Neural progenitor cell (in vitro differentiated cells): ENCODE data around the gene SCN3A. TPM values are rescaled to one million over a fixed set of nuclear protein-coding genes. Genes with fewer than 3 reads are reported as not detected.

Experiments used
- DNase-seq: peaks from one replicate; pipeline ENCODE4 v3.0.0-alpha.2; 2016; ENCODE audit warnings: low spot score
- H2AFZ ChIP-seq: fragments of 200-600 bp; sonication (generic); replicated peaks from 2 replicates; pipeline ENCODE4 v1.6.1; 2016; ENCODE audit warnings: antibody characterized with exemption
- H3F3A ChIP-seq: fragments of 200-600 bp; sonication (generic); 2 replicates; pipeline ENCODE4 v1.6.1; 2016; ENCODE audit warnings: antibody characterized with exemption, low read depth
- H3K27ac ChIP-seq: fragments of 200-600 bp; sonication (generic); 2 replicates; pipeline ENCODE4 v1.5.1; 2016; ENCODE audit warnings: mild to moderate bottlenecking
- H3K27me3 ChIP-seq: fragments of 200-600 bp; sonication (generic); 2 replicates; pipeline ENCODE4 v1.6.1; 2016; ENCODE audit warnings: mild to moderate bottlenecking, moderate library complexity
- H3K36me3 ChIP-seq: fragments of 200-600 bp; sonication (generic); 2 replicates; pipeline ENCODE4 v1.5.1; 2016
- H3K4me1 ChIP-seq: fragments of 200-600 bp; sonication (generic); 2 replicates; pipeline ENCODE4 v1.6.1; 2016; ENCODE audit warnings: mixed run types
- H3K4me2 ChIP-seq: fragments of 200-600 bp; sonication (generic); 2 replicates; pipeline ENCODE4 v1.6.1; 2016
- H3K4me3 ChIP-seq: fragments of 200-600 bp; sonication (generic); 2 replicates; pipeline ENCODE4 v1.5.1; 2016
- H3K79me2 ChIP-seq: fragments of 200-600 bp; sonication (generic); 2 replicates; pipeline ENCODE4 v1.6.1; 2016; ENCODE audit warnings: low read depth
- H3K9ac ChIP-seq: fragments of 200-600 bp; sonication (generic); 2 replicates; pipeline ENCODE4 v1.6.1; 2016
- H3K9me3 ChIP-seq: fragments of 200-600 bp; sonication (generic); 2 replicates; pipeline ENCODE4 v1.5.1; 2016; ENCODE audit warnings: low read depth
- H4K20me1 ChIP-seq: fragments of 200-600 bp; sonication (generic); 2 replicates; pipeline ENCODE4 v1.6.1; 2016; ENCODE audit warnings: low read depth
- H3K27ac Mint-ChIP-seq: 3 replicates; pipeline ENCODE4 v1.8.0; 2021; ENCODE audit warnings: mixed read lengths
- H3K27me3 Mint-ChIP-seq: 2 replicates; pipeline ENCODE4 v1.8.0; 2022; ENCODE audit warnings: low read depth, mild to moderate bottlenecking, inconsistent platforms, moderate library complexity, mixed read lengths; ENCODE audit not compliant: insufficient read depth
- H3K36me3 Mint-ChIP-seq: 3 replicates; pipeline ENCODE4 v1.8.0; 2021; ENCODE audit warnings: mixed read lengths
- H3K4me1 Mint-ChIP-seq: 3 replicates; pipeline ENCODE4 v1.8.0; 2021; ENCODE audit warnings: mixed read lengths
- H3K4me3 Mint-ChIP-seq: 3 replicates; pipeline ENCODE4 v1.8.0; 2021; ENCODE audit warnings: mild to moderate bottlenecking, moderate library complexity, mixed read lengths
- H3K9me3 Mint-ChIP-seq: 3 replicates; pipeline ENCODE4 v1.8.0; 2020; ENCODE audit warnings: mixed read lengths
- EZH2 ChIP-seq: fragments of 200-600 bp; sonication (generic); IDR thresholded peaks from 2 replicates; pipeline ENCODE4 v1.6.1; 2017; ENCODE audit warnings: antibody characterized with exemption, mild to moderate bottlenecking, moderate library complexity
- EZH2phosphoT487 ChIP-seq: fragments of 200-600 bp; sonication (generic); IDR thresholded peaks from 2 replicates; pipeline ENCODE4 v1.6.1; 2017; ENCODE audit warnings: antibody characterized with exemption
- total RNA-seq: library from RNA; depleted of rRNA; stranded (reverse); fragments of >200 nt; gene quantifications from 2 replicates; pipeline ENCODE4 v1.2.3, GENCODE V29; 2015; ENCODE audit warnings: low replicate concordance
- TF ChIP-seq, protein P1 (sequence below): fragments of 200-600 bp; sonication (generic); IDR thresholded peaks from 2 replicates; pipeline ENCODE4 v1.5.1; 2017; ENCODE audit warnings: antibody characterized with exemption, mild to moderate bottlenecking

The SCN3A gene
- total RNA-seq, 1 donor from 2014 or later: not detected

DNA sequence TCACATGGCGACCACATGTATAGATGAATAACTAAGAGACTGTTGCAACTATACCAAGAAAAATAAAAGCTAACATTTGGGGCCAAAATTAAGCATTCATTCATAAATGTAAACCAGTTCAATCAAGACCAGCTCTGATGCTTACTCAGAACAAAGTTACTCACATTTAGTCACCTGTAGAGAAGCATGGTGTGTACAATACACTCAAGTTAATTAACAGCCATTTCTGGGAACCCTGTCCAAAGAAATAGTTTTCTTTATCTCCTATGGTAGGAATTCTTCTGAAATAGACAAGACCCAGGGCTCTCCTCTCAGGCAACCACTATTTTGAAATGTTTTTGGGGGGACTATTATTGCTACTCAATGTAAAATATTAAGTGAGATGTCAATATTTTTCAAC is 1.6 kb downstream of the SCN3A start:
- no peaks in the 10 kb centered on the region for H3K36me3 Mint-ChIP-seq
- H3K4me3 Mint-ChIP-seq: no peak overlapping the region
- Histone ChIP-seq H3K9me3 (no peaks in the 10 kb centered on the region), H3K4me3 (no peak overlapping the region), H3K27me3 (no peaks in the 10 kb centered on the region), H3K36me3 (no peaks in the 10 kb centered on the region), H3K27ac (no peak overlapping the region), H3F3A (no peaks in the 10 kb centered on the region), H2AFZ (no peak overlapping the region), H3K9ac (no peak overlapping the region), H3K4me2 (no peak overlapping the region), H3K79me2 (no peaks in the 10 kb centered on the region), H3K4me1 (peaks cover 7% of the 10 kb centered on the region), H4K20me1 (no peaks in the 10 kb centered on the region)
- no peaks in the 10 kb centered on the region for H3K9me3 Mint-ChIP-seq
- no peak for DNase-seq
- TF ChIP-seq, protein P1, sequence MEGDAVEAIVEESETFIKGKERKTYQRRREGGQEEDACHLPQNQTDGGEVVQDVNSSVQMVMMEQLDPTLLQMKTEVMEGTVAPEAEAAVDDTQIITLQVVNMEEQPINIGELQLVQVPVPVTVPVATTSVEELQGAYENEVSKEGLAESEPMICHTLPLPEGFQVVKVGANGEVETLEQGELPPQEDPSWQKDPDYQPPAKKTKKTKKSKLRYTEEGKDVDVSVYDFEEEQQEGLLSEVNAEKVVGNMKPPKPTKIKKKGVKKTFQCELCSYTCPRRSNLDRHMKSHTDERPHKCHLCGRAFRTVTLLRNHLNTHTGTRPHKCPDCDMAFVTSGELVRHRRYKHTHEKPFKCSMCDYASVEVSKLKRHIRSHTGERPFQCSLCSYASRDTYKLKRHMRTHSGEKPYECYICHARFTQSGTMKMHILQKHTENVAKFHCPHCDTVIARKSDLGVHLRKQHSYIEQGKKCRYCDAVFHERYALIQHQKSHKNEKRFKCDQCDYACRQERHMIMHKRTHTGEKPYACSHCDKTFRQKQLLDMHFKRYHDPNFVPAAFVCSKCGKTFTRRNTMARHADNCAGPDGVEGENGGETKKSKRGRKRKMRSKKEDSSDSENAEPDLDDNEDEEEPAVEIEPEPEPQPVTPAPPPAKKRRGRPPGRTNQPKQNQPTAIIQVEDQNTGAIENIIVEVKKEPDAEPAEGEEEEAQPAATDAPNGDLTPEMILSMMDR: no peak
- TF ChIP-seq EZH2 (no peak), EZH2phosphoT487 (no peak)
- H3K27me3 Mint-ChIP-seq: no peaks in the 10 kb centered on the region
- no peak overlapping the region for H3K27ac Mint-ChIP-seq
- peaks cover 6% of the 10 kb centered on the region for H3K4me1 Mint-ChIP-seq

DNA sequence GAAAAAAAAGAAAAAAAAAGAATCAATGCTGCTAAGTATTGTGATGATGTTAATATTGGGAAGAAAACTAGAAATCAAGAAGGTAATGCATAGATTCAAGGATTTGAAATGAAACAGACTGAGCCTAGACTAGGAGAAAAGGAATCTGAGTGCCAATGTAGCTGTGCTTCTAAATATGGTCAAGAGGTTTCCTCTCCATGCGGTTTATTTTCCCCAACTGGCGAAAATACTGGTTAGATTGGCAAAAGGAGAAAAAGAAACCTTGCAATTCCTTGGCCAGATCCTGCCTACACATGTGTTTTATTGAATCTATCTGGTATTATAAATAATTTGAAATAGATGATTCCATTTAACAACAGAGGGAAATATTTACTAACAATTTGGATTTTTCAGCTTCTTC is 5.7 kb downstream of the SCN3A start:
- H3K4me3 ChIP-seq: no peak overlapping the region
- no peaks in the 10 kb centered on the region for H3K79me2 ChIP-seq
- DNase-seq: no peak
- TF ChIP-seq, protein P1: no peak
- TF ChIP-seq EZH2: no peak
- no peak for TF ChIP-seq EZH2phosphoT487
- peaks cover 4% of the 10 kb centered on the region for H3K4me1 Mint-ChIP-seq
- H3K9ac ChIP-seq: no peak overlapping the region
- no peaks in the 10 kb centered on the region for H3K9me3 ChIP-seq
- no peaks in the 10 kb centered on the region for H3K36me3 Mint-ChIP-seq
- H3K4me1 ChIP-seq: no peaks in the 10 kb centered on the region
- H3K27ac Mint-ChIP-seq: no peak overlapping the region
- H3K36me3 ChIP-seq: no peaks in the 10 kb centered on the region
- H3F3A ChIP-seq: no peaks in the 10 kb centered on the region
- no peak overlapping the region for H3K4me2 ChIP-seq
- H4K20me1 ChIP-seq: no peaks in the 10 kb centered on the region
- no peak overlapping the region for H3K27ac ChIP-seq
- no peaks in the 10 kb centered on the region for H3K27me3 Mint-ChIP-seq
- H3K4me3 Mint-ChIP-seq: no peak overlapping the region
- peak overlapping the region; percentile 54 for H2AFZ ChIP-seq
- no peaks in the 10 kb centered on the region for H3K9me3 Mint-ChIP-seq
- H3K27me3 ChIP-seq: no peaks in the 10 kb centered on the region

DNA sequence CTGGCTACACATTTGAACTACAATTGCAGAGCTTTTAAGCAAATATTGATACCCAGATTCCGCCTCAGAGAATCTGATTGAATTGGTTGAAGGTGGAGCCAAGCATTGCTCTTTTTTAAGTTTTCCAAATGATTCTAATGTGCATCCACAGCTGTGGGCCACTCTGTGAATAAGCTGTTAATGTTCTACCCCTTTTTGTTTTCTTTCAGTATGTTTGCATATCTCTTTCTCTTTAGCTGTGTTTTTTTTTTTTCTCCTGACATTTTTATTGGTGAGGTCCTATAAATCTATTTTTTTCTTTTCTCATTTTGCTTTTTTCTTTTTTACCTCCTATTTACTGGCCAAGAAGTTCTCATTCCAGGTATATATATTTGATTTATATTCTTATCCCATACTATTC is 6.5 kb downstream of the SCN3A start:
- Mint-ChIP-seq H3K27me3 (no peaks in the 10 kb centered on the region), H3K27ac (no peak overlapping the region), H3K4me1 (peaks cover 4% of the 10 kb centered on the region), H3K9me3 (no peaks in the 10 kb centered on the region), H3K4me3 (no peak overlapping the region), H3K36me3 (no peaks in the 10 kb centered on the region)
- Histone ChIP-seq H4K20me1 (no peaks in the 10 kb centered on the region), H3K9ac (no peak overlapping the region), H3K4me2 (no peak overlapping the region), H3K27me3 (no peaks in the 10 kb centered on the region), H3K4me1 (no peaks in the 10 kb centered on the region), H2AFZ (peak overlapping the region; percentile 59), H3F3A (no peaks in the 10 kb centered on the region), H3K79me2 (no peaks in the 10 kb centered on the region), H3K27ac (no peak overlapping the region), H3K9me3 (no peaks in the 10 kb centered on the region), H3K36me3 (no peaks in the 10 kb centered on the region), H3K4me3 (no peak overlapping the region)
- TF ChIP-seq EZH2phosphoT487: no peak
- TF ChIP-seq, protein P1: no peak
- no peak for TF ChIP-seq EZH2
- no peak for DNase-seq

DNA sequence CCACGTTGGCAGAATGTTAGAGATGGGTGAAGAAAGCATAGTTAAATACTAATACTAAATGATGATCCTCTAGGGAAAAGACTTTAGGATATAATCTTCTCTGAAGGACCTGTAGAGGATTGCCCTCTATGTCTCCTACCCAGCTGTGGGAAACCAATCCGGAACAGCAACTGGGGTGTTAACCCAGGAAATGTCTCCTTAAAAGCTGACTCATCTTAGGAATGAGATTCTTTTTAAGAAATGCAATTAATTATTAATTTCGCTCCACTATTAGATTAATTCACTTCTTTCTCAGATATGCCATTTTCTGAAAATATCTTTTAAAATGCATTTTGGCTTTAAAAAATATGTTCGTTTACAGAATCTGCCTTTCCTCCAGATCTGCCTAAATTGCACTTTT is 7.4 kb downstream of the SCN3A start:
- Histone ChIP-seq H3K9me3 (no peaks in the 10 kb centered on the region), H3F3A (no peaks in the 10 kb centered on the region), H3K4me1 (no peaks in the 10 kb centered on the region), H3K4me3 (no peak overlapping the region), H3K9ac (no peak overlapping the region), H4K20me1 (no peaks in the 10 kb centered on the region), H3K27ac (no peak overlapping the region), H3K4me2 (no peak overlapping the region), H3K79me2 (no peaks in the 10 kb centered on the region), H3K27me3 (no peaks in the 10 kb centered on the region), H2AFZ (no peak overlapping the region), H3K36me3 (no peaks in the 10 kb centered on the region)
- no peak overlapping the region for H3K27ac Mint-ChIP-seq
- no peaks in the 10 kb centered on the region for H3K9me3 Mint-ChIP-seq
- no peak for DNase-seq
- H3K4me1 Mint-ChIP-seq: peaks cover 4% of the 10 kb centered on the region
- H3K27me3 Mint-ChIP-seq: no peaks in the 10 kb centered on the region
- TF ChIP-seq, protein P1: no peak
- no peak for TF ChIP-seq EZH2phosphoT487
- no peak for TF ChIP-seq EZH2
- H3K4me3 Mint-ChIP-seq: no peak overlapping the region
- H3K36me3 Mint-ChIP-seq: no peaks in the 10 kb centered on the region
